Stimulated activated naive CD8-positive, alpha-beta T cell treated with anti-CD3 and anti-CD28 coated beads, Interleukin-15, amount 100 ng/mL, for 72 hours (primary cell): Measurements from ENCODE around the gene PLG.
"Not testable (repeated sequence)": the region's sequence is repeated elsewhere in the genome, so short reads cannot be mapped to it uniquely, and the experiment has no call there.

ENCODE experiments used
- ATAC-seq: fragments of 150-1000 bp; cut with Tn5 transposase; 2 replicates; pipeline ENCODE4 v1.10.0; 2021; ENCODE audit warnings: mild to moderate bottlenecking, moderate library complexity
- DNase-seq, 2 donors: peaks; one replicate each; pipeline ENCODE4 v3.0.0; 2021 to 2022
- H3K27ac Mint-ChIP-seq, 2 donors: one replicate each; pipeline ENCODE4 v1.8.0; 2022; ENCODE audit warnings: mild to moderate bottlenecking in 2 of 2, mixed read lengths in 2 of 2, moderate library complexity in 2 of 2
- H3K27me3 Mint-ChIP-seq: one replicate; pipeline ENCODE4 v1.8.0; 2022; ENCODE audit warnings: mixed read lengths
- H3K4me1 Mint-ChIP-seq: one replicate; pipeline ENCODE4 v1.8.0; 2022; ENCODE audit warnings: mild to moderate bottlenecking, mixed read lengths
- H3K4me3 Mint-ChIP-seq, 2 donors: one replicate each; pipeline ENCODE4 v1.8.0; 2022; ENCODE audit warnings: mild to moderate bottlenecking in 2 of 2, mixed read lengths in 2 of 2, moderate library complexity in 1 of 2
- H3K9me3 Mint-ChIP-seq, 2 donors: one replicate each; pipeline ENCODE4 v1.8.0; 2022; ENCODE audit warnings: mixed read lengths in 2 of 2

The PLG gene

GRCh38 chr6:160701918-160702680 is at the start of gene PLG:
TSS of gene PLG (plus strand) at chr6:160702244. CDS start at chr6:160702305, 61 bp downstream.
- H3K27ac Mint-ChIP-seq: not testable (repeated sequence)

DNA sequence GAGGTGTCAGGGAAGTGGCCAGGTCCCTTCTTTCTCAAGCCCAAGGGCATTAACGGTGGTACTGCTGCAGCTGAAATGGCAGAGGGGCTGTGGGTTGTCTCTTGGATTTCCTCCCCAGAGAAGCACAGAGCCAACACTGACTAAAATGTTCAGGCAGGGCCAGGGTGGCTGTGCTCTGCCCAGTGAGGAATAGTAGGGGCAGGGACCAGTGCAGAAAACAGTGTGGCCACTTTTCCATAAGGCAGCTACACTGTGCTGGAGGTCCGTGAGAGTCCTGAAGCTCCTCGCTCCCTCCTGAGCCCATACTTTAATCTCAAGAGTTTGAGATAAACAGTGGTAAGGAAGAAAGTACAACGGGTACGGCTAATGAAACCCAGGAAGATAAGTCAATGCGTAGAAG is 42.5 kb upstream of the PLG start:
- H3K4me3 Mint-ChIP-seq: no peak overlapping the region
- ATAC-seq: no peak

More at GRCh38 chr6:160701918-160702680, at the start of gene PLG:
- H3K9me3 Mint-ChIP-seq, H3K4me1 Mint-ChIP-seq, DNase-seq, H3K4me3 Mint-ChIP-seq, ATAC-seq: not testable (repeated sequence)
- peaks cover 14% of the 10 kb centered on the region for H3K27me3 Mint-ChIP-seq

DNA sequence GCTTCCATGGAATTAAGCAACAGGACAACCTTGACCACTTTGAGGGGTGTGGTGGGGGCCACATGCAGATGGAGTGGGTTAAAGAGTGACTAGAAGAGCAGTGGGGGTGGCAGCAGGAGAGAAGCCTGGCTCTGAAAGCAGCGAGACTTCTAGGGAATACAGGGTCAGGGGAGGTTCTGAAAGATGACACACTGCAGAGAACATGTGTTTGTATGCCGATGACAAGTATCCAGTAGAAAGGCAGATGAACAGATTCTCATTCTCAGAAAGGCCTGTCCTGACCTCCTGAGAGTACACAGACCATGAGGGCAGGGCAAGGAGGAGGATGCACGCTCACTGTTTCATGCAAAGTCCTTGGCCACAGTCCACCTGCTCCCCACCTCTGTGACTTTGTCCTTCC is 40.8 kb upstream of the PLG start:
- Mint-ChIP-seq H3K4me3 (no peak overlapping the region), H3K27me3 (peaks cover 27% of the 10 kb centered on the region), H3K4me1 (no peaks in the 10 kb centered on the region), H3K9me3 (peaks cover 9 to 21% of the 10 kb centered on the region in 2 donors), H3K27ac (no peak overlapping the region)
- no peak for DNase-seq
- no peak for ATAC-seq

More for the DNA sequence above, 42.5 kb upstream of the PLG start:
- no peak for DNase-seq
- no peak overlapping the region for H3K27ac Mint-ChIP-seq
- peaks cover 9 to 21% of the 10 kb centered on the region in 2 donors for H3K9me3 Mint-ChIP-seq
- H3K4me1 Mint-ChIP-seq: no peaks in the 10 kb centered on the region
- H3K27me3 Mint-ChIP-seq: peaks cover 22% of the 10 kb centered on the region

GRCh38 chr6:160662429-160662828 is 39.6 kb upstream of the PLG start:
- no peaks in the 10 kb centered on the region for H3K4me1 Mint-ChIP-seq
- H3K27me3 Mint-ChIP-seq: peaks cover 29% of the 10 kb centered on the region
- H3K9me3 Mint-ChIP-seq: peaks cover 5 to 13% of the 10 kb centered on the region in 2 donors
- H3K4me3 Mint-ChIP-seq: no peak overlapping the region
- ATAC-seq: no peak
- H3K27ac Mint-ChIP-seq: no peak overlapping the region
- DNase-seq: no peak

- no peak overlapping the region for H3K4me3 Mint-ChIP-seq
- no peaks in the 10 kb centered on the region for H3K4me1 Mint-ChIP-seq
- H3K9me3 Mint-ChIP-seq: peaks cover under 1 to 9% of the 10 kb centered on the region in 2 donors
- DNase-seq (no peak), ATAC-seq (no peak)
- H3K27me3 Mint-ChIP-seq: peaks cover 29% of the 10 kb centered on the region
- no peak overlapping the region for H3K27ac Mint-ChIP-seq
Observed at GRCh38 chr6:160662842-160663241, 39.2 kb upstream of the PLG start.

- not testable (repeated sequence) for ATAC-seq, H3K27ac Mint-ChIP-seq, H3K4me1 Mint-ChIP-seq, H3K4me3 Mint-ChIP-seq, DNase-seq, H3K9me3 Mint-ChIP-seq
- H3K27me3 Mint-ChIP-seq: peaks cover 29% of the 10 kb centered on the region
Observed at GRCh38 chr6:160664198-160664597, 37.8 kb upstream of the PLG start, which contains the start of gene LPA. TSS of gene LPA (minus strand) at chr6:160664275. CDS start at chr6:160664214, 61 bp downstream.

- Mint-ChIP-seq H3K27me3 (peaks cover 12% of the 10 kb centered on the region), H3K4me3 (no peak overlapping the region), H3K27ac (no peak overlapping the region), H3K9me3 (peaks cover 7 to 11% of the 10 kb centered on the region in 2 donors), H3K4me1 (no peaks in the 10 kb centered on the region)
- ATAC-seq: peak; percentile 50
- DNase-seq: peak; percentile 18 to 26
Observed at GRCh38 chr6:160667639-160668481, 34.2 kb upstream of the PLG start.

- ATAC-seq (no peak), DNase-seq (no peak)
- H3K27ac Mint-ChIP-seq: no peak overlapping the region
- peaks cover 7% of the 10 kb centered on the region for H3K27me3 Mint-ChIP-seq
- H3K9me3 Mint-ChIP-seq: peaks cover 15 to 18% of the 10 kb centered on the region in 2 donors
- no peaks in the 10 kb centered on the region for H3K4me1 Mint-ChIP-seq
- no peak overlapping the region for H3K4me3 Mint-ChIP-seq
Observed at GRCh38 chr6:160668589-160668988, 33.5 kb upstream of the PLG start.

- H3K4me3 Mint-ChIP-seq, H3K27ac Mint-ChIP-seq, H3K4me1 Mint-ChIP-seq, ATAC-seq, DNase-seq: not testable (repeated sequence)
- Mint-ChIP-seq H3K9me3 (peaks cover 20 to 21% of the 10 kb centered on the region in 2 donors), H3K27me3 (peaks cover 17% of the 10 kb centered on the region)
Observed at GRCh38 chr6:160676418-160676817, 25.6 kb upstream of the PLG start.

DNA sequence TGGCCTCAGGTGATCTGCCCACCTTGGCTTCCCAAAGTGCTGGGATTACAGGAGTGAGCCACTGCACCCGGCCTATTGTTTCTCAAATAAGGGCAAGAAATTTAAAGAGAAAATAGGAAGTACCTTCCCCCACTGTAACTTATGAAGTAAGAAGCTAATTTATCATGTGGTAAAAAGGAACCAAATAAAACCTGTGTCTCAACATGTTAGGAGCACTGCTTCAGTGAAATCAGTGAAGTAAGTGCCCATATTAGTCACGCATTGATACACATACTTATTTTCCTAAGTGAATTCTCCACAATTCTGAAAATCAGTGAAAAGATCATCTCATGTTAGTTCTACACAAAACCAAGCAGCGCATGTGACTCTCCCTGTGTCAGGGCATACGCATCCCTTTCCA is 23.8 kb upstream of the PLG start:
- no peak for DNase-seq
- H3K4me3 Mint-ChIP-seq: no peak overlapping the region
- no peak overlapping the region for H3K27ac Mint-ChIP-seq
- peaks cover 17% of the 10 kb centered on the region for H3K27me3 Mint-ChIP-seq
- H3K4me1 Mint-ChIP-seq: no peaks in the 10 kb centered on the region
- ATAC-seq: no peak
- peaks cover 6 to 9% of the 10 kb centered on the region in 2 donors for H3K9me3 Mint-ChIP-seq

GRCh38 chr6:160678744-160679401 is 23.2 kb upstream of the PLG start:
- H3K9me3 Mint-ChIP-seq: peaks cover 0 to 4% of the 10 kb centered on the region in 2 donors
- peaks cover 17% of the 10 kb centered on the region for H3K27me3 Mint-ChIP-seq
- DNase-seq (no peak), ATAC-seq (peak; percentile 35)
- no peak overlapping the region for H3K4me3 Mint-ChIP-seq
- no peak overlapping the region for H3K27ac Mint-ChIP-seq
- H3K4me1 Mint-ChIP-seq: no peaks in the 10 kb centered on the region

DNA sequence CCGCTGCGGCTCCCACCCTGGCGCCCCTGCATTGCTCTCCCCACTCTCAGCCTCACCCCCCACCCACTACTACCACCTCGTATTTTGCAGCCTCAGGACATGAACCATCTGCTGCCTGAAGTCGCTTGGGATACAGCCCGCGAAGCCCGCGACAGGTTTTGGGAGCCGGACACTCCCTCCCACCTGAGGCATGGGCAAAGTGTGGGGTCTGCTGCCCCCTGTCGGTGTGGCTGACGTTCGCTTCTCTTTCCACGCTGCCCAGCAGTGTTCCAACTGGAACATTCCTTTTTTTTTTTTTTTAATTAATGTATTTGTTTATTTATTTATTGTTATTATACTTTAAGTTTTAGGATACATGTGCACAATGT is 22.7 kb upstream of the PLG start:
- Mint-ChIP-seq H3K27me3 (peaks cover 17% of the 10 kb centered on the region), H3K27ac (no peak overlapping the region), H3K4me3 (no peak overlapping the region), H3K4me1 (no peaks in the 10 kb centered on the region), H3K9me3 (peaks cover 0 to 4% of the 10 kb centered on the region in 2 donors)
- no peak for ATAC-seq
- DNase-seq: no peak

- not testable (repeated sequence) for ATAC-seq, H3K27me3 Mint-ChIP-seq, H3K9me3 Mint-ChIP-seq, H3K27ac Mint-ChIP-seq, H3K4me1 Mint-ChIP-seq, H3K4me3 Mint-ChIP-seq, DNase-seq
Observed at GRCh38 chr6:160685101-160685761, 16.8 kb upstream of the PLG start.

GRCh38 chr6:160685762-160686450 is 16.1 kb upstream of the PLG start:
- H3K27ac Mint-ChIP-seq: no peak overlapping the region

More at GRCh38 chr6:160685762-160686450, 16.1 kb upstream of the PLG start:
- peaks cover 5% of the 10 kb centered on the region for H3K27me3 Mint-ChIP-seq
- H3K9me3 Mint-ChIP-seq: no peaks in the 10 kb centered on the region
- ATAC-seq (no peak), DNase-seq (no peak)
- H3K4me1 Mint-ChIP-seq: no peaks in the 10 kb centered on the region
- no peak overlapping the region for H3K4me3 Mint-ChIP-seq
